ENCODE data around the gene TAS1R1.

The TAS1R1 gene

GRCh38 chr1:6572653-6573383, 17.7 kb downstream of the TAS1R1 start:
- DNase-seq (ENCODE audit: low read depth in 3 of 3) = no peak

DNA sequence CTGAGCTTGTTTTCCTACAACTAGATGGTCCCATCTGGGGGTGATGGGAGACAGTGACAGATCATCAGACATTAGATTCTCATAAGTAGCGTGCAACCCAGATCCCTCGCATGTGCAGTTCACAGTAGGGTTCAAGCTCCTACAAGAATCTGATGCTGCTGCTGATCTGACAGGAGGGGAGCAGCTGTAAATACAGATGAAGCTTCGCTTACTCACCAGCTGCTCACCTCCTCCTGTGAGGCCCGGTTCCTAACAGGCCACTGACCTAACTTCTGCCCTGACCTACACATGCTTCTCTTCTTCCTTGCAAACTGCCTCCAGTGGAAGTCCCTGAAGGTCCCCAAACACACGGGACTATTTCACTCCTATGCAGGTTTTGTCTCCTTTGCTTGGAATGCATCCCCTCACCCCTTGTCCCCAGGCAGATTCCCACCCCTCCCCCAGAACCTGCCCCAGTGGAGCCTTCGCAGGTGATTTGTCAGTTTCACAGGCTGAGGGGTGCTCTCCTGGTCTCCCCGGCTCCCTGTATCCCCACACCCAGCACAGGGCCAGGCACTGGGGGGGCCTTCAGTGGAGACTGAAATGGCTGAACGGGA, 19.0 kb downstream of the TAS1R1 start:
- no peak for DNase-seq (ENCODE audit: low read depth in 3 of 3)

DNA sequence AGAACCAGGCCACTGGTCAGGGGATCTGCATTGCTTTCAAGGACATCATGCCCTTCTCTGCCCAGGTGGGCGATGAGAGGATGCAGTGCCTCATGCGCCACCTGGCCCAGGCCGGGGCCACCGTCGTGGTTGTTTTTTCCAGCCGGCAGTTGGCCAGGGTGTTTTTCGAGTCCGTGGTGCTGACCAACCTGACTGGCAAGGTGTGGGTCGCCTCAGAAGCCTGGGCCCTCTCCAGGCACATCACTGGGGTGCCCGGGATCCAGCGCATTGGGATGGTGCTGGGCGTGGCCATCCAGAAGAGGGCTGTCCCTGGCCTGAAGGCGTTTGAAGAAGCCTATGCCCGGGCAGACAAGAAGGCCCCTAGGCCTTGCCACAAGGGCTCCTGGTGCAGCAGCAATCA, 19.7 kb downstream of the TAS1R1 start:
- DNase-seq (ENCODE audit: low read depth in 3 of 3) = no peak

DNA sequence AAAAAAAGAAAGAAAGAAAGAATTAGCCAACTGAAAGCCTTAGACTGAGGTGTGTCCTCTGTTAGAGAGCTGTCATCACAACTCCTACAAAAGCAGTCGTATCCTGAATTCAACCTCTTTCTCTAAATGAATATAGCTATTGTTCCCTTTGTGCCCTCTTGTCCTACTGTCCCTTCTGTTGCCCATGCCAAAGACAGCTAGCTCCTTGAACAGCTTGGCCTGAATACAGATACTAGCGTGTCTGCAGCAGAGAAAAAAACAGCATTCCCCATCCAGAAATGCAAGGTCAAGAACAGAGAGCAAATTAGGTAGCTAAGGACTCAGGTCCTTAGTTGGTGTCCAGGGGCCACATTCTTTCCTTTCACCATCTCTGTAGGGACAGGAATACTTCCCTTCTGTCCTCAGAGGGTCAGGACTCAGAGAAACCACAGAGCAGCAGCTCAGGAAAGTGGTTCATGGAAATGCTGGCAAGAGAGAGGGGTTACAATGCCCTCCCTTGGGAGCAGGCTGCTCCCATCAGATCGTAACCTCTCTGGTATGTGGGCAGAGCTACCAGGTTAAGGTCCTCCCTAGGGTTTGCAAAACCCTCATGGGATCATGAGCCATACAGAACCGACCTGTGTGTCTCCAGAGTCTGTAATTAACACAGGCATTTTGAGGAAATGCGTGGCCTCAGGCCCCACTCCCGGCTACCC, 22.9 kb downstream of the TAS1R1 start:
- no peak for DNase-seq (ENCODE audit: low read depth in 3 of 3)

DNA sequence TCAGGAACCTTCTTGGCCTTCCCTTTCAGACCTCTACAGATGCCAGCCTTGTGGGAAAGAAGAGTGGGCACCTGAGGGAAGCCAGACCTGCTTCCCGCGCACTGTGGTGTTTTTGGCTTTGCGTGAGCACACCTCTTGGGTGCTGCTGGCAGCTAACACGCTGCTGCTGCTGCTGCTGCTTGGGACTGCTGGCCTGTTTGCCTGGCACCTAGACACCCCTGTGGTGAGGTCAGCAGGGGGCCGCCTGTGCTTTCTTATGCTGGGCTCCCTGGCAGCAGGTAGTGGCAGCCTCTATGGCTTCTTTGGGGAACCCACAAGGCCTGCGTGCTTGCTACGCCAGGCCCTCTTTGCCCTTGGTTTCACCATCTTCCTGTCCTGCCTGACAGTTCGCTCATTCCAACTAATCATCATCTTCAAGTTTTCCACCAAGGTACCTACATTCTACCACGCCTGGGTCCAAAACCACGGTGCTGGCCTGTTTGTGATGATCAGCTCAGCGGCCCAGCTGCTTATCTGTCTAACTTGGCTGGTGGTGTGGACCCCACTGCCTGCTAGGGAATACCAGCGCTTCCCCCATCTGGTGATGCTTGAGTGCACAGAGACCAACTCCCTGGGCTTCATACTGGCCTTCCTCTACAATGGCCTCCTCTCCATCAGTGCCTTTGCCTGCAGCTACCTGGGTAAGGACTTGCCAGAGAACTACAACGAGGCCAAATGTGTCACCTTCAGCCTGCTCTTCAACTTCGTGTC, 23.7 kb downstream of the TAS1R1 start:
- DNase-seq (ENCODE audit: low read depth in 3 of 3) = no peak

DNA sequence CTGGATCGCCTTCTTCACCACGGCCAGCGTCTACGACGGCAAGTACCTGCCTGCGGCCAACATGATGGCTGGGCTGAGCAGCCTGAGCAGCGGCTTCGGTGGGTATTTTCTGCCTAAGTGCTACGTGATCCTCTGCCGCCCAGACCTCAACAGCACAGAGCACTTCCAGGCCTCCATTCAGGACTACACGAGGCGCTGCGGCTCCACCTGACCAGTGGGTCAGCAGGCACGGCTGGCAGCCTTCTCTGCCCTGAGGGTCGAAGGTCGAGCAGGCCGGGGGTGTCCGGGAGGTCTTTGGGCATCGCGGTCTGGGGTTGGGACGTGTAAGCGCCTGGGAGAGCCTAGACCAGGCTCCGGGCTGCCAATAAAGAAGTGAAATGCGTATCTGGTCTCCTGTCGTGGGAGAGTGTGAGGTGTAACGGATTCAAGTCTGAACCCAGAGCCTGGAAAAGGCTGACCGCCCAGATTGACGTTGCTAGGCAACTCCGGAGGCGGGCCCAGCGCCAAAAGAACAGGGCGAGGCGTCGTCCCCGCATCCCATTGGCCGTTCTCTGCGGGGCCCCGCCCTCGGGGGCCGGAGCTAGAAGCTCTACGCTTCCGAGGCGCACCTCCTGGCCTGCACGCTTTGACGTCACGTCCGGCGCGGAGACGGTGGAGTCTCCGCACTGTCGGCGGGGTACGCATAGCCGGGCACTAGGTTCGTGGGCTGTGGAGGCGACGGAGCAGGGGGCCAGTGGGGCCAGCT, 24.4 kb downstream of the TAS1R1 start, which contains the start of gene ZBTB48:
Gene ZBTB48 (plus strand): TSS at position 621 of the 745 bp plus-strand sequence. CDS start 616 bp downstream, outside the sequence.
- DNase-seq (ENCODE audit: low read depth in 3 of 3) = peak; percentile 91 to 99 (median 92)

- no peak for DNase-seq (ENCODE audit: low read depth in 3 of 3)
Measured at GRCh38 chr1:6580119-6580592, 25.0 kb downstream of the TAS1R1 start.

DNA sequence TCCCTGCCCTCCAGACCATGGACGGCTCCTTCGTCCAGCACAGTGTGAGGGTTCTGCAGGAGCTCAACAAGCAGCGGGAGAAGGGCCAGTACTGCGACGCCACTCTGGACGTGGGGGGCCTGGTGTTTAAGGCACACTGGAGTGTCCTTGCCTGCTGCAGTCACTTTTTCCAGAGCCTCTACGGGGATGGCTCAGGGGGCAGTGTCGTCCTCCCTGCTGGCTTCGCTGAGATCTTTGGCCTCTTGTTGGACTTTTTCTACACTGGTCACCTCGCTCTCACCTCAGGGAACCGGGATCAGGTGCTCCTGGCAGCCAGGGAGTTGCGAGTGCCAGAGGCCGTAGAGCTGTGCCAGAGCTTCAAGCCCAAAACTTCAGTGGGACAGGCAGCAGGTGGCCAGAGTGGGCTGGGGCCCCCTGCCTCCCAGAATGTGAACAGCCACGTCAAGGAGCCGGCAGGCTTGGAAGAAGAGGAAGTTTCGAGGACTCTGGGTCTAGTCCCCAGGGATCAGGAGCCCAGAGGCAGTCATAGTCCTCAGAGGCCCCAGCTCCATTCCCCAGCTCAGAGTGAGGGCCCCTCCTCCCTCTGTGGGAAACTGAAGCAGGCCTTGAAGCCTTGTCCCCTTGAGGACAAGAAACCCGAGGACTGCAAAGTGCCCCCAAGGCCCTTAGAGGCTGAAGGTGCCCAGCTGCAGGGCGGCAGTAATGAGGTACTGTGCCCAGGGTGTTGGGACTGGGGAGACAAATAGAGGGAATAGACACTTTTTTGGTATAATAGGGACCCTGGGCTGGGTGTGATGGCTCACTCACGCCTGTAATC, 25.7 kb downstream of the TAS1R1 start:
- no peak for DNase-seq (ENCODE audit: low read depth in 3 of 3)

GRCh38 chr1:6581561-6582305, 26.6 kb downstream of the TAS1R1 start:
- DNase-seq (ENCODE audit: low read depth in 3 of 3) = no peak

GRCh38 chr1:6582370-6582769, 27.3 kb downstream of the TAS1R1 start:
- no peak for DNase-seq (ENCODE audit: low read depth in 3 of 3)

GRCh38 chr1:6584126-6585080, 29.3 kb downstream of the TAS1R1 start:
- DNase-seq (ENCODE audit: low read depth in 3 of 3) = no peak

DNA sequence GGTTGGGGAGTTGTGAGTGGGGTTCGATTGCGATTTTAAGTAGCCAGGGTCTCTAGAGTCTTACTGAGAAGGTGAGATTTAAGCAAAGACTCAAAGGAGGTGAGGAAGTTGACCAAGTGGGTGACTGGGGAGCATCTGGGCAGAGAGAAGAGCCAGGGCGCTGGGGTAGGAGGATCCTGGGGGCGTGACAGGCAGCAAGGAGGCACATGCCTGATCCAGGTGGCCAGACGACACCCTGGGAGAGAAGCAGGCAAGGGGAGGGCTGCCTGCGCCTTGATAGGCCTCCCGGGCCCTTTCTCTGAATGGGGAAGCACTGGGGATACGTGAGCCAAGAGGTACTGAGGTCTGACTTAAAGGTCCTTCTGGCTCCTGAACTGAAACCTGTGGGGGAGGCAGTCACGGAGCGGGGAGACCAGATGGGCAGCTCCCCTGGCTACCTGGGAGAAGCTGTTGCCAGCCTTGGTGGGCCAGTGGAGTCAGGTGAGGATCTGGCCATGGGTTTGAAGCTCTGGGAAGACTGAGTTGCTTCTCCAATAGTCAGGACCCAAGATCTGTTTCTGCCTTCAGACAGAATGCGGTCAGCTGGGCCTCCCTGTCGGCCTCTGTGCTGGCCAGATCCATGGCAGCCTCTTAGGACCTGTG, 30.1 kb downstream of the TAS1R1 start:
- no peak for DNase-seq (ENCODE audit: low read depth in 3 of 3)

GRCh38 chr1:6585841-6586240, 30.7 kb downstream of the TAS1R1 start:
- DNase-seq (ENCODE audit: low read depth in 3 of 3) = no peak

- DNase-seq (ENCODE audit: low read depth in 3 of 3) = no peak
Measured at GRCh38 chr1:6586404-6586816, 31.3 kb downstream of the TAS1R1 start.

DNA sequence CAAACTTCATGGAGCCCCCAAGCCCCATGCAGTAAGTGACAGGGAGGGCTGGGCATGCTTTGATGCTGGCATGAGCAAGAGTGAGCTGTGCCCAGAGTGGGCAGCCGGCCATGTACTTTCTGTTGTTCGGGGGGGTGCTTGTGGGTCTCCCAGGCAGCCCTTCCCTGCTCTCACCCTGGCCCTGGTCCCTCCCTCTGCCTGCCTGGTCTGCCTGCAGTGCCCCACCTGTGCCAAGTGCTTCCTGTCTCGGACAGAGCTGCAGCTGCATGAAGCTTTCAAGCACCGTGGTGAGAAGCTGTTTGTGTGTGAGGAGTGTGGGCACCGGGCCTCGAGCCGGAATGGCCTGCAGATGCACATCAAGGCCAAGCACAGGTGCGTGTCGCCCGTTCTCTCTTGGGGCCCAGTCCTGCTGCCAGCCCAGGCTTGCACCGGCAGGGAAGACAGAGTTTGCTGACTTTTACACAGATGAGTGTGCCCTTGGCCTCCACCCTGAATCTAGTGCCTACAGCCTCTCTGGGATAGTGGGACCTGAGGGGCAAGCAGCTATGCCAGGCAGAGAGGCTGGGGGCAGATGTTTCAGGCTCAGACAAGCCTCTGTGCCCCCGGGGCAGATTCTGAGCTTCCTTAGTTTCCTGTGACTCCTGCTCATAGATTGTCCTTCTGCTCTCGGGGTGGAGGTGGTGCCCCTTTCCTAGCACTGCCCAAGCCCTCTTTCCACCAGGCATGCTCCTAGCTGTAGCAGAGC, 32.3 kb downstream of the TAS1R1 start:
- DNase-seq (ENCODE audit: low read depth in 3 of 3) = no peak

DNA sequence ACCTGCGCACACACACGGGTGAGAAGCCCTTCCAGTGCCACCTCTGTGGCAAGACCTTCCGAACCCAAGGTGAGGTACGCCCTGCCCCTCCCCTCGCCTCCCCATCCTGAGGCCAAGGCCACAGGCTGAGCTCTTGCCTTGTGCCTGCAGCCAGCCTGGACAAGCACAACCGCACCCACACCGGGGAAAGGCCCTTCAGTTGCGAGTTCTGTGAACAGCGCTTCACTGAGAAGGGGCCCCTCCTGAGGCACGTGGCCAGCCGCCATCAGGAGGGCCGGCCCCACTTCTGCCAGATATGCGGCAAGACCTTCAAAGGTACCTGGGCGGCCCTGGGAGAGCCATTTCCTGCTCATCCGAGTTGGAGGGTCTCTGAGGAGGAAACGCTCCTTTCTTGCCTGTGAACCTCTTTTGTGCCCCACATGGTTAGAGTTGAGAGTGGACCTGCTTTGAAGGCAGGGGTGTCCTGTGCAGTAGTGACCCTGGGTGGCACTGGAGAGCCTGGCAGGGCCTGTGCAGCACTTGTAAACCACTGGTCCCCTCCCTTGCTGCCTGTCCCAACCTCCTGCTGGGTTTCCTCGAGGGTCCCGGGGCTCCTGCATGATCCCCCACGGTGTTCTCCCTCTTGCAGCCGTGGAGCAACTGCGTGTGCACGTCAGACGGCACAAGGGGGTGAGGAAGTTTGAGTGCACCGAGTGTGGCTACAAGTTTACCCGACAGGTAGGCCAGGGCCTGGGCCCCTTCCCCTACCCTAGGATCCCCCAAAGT, 33.2 kb downstream of the TAS1R1 start:
- DNase-seq (ENCODE audit: low read depth in 3 of 3) = no peak
